GM03348 (cell line): ENCODE measurements around the gene ZNF132.
"Not testable (repeated sequence)": the region's sequence is repeated elsewhere in the genome, so short reads cannot be mapped to it uniquely, and the experiment has no call there.

ENCODE experiments used
- DNase-seq: peaks from one replicate; pipeline ENCODE4 v3.0.0; 2012; ENCODE audit warnings: low spot score

Gene ZNF132

GRCh38 chr19:58406818-58407657, 32.9 kb downstream of the ZNF132 start:
- no peak for DNase-seq

DNA sequence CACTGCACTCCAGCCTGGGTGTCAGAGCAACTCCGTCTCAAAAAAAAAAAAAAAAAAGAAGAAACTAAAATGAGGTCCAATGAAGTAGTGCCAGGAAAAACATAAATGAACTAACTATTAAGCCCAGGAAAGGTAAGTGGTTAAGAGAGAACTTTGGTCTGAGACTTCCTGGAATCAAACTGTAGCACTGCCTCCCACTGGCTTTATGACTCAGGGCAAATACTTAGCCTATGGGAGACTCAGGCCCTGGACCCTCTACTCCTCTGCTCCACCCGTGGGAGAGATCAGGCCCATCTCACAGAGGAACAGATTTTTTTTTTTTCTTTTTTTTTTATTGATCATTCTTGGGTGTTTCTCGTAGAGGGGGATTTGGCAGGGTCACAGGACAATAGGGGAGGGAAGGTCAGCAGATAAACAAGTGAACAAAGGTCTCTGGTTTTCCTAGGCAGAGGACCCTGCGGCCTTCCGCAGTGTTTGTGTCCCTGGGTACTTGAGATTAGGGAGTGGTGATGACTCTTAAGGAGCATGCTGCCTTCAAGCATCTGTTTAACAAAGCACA, 36.0 kb downstream of the ZNF132 start:
- not testable (repeated sequence) for DNase-seq

DNA sequence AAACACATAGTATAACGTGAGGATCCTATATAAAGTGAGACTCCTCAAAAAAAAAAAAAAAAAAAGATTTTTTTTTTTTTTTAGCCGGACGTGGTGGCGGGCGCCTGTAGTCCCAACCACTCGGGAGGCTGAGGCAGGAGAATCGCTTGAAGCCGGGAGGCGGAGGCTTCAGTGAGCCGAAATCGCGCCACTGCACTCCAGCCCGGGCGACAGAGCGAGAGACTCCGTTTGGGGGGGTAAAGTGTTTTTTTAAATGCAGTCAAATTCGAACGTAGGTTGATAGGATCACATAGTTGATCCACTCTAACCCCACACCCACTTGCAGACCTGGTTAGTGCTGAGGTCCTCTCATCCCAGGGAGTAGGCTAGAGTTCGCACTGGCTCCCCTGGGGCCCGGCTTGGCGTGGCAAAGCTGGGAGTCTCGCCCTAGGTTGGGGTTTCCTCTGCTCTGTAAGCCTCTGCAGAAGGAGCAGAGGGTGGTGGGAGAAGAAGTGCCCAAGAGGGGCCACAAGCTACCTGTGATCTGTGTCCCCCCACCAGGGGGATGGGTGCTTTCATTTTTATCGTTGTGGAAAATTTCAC, 38.0 kb downstream of the ZNF132 start:
- DNase-seq = no peak

GRCh38 chr19:58400916-58401839, 38.8 kb downstream of the ZNF132 start:
- peak; percentile 99 for DNase-seq

GRCh38 chr19:58400316-58400915, 39.5 kb downstream of the ZNF132 start:
- peak; percentile 37 for DNase-seq

DNA sequence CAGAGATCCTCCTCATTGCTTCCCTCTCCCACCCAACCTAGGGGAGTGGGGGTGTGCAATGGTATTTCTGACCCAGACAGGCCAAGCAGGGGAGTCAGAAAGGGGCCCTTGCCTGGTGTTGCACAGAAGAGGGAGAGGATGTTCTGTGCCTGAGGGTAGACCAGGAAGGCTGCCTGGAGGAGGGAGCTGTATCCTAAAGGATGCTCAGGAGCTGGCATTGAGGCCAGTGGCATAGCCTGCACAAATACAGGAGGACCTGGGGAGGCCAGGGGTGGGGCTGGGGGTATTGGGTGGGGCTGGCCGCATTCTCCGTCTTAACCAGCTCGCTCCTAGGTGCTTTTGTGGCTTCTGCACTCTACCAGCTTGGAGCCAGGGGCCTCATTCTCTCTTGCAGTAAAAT, 40.0 kb downstream of the ZNF132 start:
- DNase-seq = no peak

DNA sequence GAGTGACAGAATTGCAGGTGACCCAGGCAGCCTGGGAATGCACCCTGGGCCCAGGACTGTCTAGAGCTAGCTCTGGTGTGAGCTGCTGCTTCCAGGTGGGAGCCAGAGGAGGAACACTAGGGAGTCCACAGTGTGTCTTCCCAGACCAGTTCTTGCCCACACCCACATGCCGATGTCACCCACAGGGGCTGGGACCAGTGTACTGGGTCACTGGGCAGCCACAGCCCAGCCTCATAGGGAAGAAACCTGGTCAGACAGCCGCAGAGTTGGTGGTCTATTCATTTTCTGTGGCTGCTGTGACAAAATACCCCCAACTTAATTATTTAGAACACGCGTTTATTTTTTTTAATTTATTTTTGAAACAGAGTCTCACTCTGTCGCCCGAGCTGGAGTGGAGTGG, 41.4 kb downstream of the ZNF132 start:
- no peak for DNase-seq

- DNase-seq = no peak
Observed at GRCh38 chr19:58398087-58398486, 41.9 kb downstream of the ZNF132 start.

DNA sequence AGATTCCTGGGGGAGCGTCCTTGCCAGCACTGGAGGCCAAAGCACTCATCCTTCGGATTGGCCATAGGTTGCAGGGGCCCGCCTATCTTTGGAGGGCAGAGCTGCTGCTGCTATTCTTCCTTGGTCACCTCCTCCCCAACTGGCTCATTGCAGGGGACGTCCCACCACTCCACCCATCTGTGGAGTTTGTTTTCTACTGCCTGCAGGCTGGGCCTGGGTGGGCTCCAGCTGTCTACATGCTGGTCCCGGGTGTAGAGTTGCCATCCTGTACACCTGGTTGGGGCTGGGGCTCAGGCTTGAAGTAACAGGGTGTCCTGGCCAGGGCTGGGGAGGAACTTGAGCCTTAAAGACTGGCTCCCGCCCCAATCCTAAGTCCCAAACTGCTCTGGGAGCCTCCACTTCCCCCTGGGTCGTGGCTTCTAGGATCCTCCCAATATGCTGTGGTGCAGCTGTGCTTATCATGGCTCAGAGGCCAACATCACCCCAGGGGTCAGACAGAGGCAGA, 42.4 kb downstream of the ZNF132 start:
- DNase-seq = no peak

GRCh38 chr19:58396691-58397532, 43.0 kb downstream of the ZNF132 start:
- DNase-seq = no peak

- peak; percentile 20 for DNase-seq
Observed at GRCh38 chr19:58395979-58396627, 43.9 kb downstream of the ZNF132 start.

DNA sequence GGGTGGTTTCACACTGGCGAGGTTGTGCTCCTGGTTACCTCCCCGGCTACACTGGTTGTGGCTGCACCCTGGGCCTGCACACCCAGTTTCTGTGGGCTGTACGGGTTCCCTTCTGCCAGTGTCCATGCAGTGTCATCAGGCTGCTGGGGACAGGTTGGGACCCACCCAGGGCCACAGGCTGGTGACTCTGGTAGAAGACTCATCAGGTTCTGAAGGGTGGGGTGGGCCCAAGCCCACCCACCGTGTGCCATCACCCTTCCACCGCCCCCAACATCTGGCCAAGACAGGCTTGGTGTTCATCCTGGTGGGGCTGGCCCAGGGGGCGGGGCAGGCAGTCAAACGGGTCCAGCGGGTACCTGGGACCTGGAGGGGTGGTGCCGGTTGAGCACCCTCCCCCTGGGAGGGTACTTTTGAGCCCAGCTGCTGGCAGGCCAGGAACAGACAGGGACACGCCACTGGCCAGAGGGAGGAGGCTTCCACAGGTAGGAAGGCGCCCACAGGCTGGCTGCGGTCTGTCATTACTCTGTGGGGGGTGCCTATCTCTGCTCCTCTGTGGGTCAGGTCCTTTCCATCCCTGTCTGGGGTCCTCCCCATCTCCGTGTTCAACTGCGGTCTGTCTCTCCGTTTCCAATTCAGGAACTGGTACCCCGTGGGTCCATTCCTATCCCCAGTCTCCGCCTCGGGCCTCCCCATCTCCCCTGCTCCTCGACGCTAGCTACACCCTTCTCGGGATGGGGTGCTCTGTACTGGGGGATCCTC, 44.6 kb downstream of the ZNF132 start, which contains the start of gene RNF225:
TSS of gene RNF225 (plus strand) at position 437 of the 759 bp plus-strand sequence. CDS start 434 bp downstream, outside the sequence.
- no peak for DNase-seq

DNA sequence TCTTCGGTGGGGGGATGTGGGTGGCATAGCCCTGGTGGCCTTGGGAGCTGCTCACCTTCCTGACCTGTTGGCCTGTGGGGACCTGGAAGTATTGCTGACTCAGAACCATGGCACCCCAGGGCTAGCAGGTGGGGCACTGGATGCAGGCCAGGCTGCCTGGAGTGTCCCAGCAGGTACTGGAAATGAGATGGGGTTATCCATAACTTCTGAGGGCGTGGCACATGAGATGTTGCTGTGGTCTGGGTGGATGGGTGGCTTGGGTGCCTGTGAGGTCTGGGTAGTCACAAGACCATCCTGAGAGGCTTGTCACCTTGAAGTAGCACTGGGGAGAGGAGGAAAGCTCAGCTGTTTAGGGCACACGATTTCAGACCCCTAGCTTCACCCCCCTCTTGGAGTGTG, 45.1 kb downstream of the ZNF132 start:
- no peak for DNase-seq

- DNase-seq = no peak
Observed at GRCh38 chr19:58393725-58394033, 46.3 kb downstream of the ZNF132 start.

GRCh38 chr19:58392945-58393724, 46.8 kb downstream of the ZNF132 start:
- DNase-seq = no peak

GRCh38 chr19:58388175-58388526, 51.8 kb downstream of the ZNF132 start:
- no peak for DNase-seq

DNA sequence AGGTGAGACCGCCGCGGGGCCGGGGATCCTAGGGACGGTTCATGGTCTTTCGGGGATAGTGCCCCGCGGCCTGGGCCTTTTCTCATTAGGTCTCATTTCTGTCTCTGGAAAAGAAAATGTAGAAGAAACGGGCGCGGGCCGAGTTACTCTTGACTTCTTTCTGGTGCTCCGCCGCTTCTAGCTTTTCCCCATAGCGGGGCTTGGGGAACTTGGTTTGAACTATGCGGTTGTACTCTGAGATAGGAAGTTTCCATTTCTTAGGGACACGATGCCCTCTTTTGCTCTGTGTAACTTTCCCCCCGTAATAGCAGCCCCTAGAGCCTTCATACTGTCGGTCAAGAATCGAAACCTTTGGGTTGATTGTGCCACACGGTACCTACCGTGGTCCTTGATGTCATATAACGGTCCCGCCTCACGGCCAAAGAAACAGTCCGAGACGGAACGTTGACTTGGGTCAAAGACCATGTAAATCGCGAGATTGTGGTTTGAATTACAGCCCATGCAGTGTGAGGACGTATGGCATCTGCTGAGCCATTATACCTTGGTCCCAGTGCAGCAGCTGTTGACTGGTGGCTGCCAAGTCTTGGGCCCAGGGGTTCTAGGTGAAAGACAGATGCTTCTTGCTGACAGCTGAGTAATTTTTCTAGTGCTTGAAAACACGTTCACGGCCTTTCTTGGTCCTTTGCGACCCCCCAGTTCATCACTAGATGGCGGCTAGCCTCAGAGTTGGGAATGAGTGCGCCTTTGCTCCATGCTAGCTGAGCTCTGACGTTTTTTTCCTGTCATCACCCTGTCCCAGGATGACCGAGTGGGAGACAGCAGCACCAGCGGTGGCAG, 52.4 kb downstream of the ZNF132 start:
- DNase-seq = no peak
